Esophagus muscularis mucosa (tissue), 4 donors: ENCODE results near the gene NEK2. TPM values are rescaled to one million over a fixed set of nuclear protein-coding genes. Genes with fewer than 3 reads are reported as not detected.

Source experiments
- DNase-seq: peaks from one replicate; pipeline ENCODE4 v3.0.0-alpha.2; 2017; ENCODE audit errors: extremely low spot score
- H3K27ac ChIP-seq, 4 donors: fragments of 200-600 bp; sonication (generic); replicated peaks in 1 of 4; 1 replicate in 3 of 4; 2 replicates in 1 of 4; pipeline ENCODE4 v1.5.1; 2016 to 2019; ENCODE audit warnings: mild to moderate bottlenecking in 1 of 4
- H3K27me3 ChIP-seq, 4 donors: fragments of 200-600 bp; sonication (generic); one replicate each; pipeline versions ENCODE4 v1.5.1 to v1.6.0; 2016 to 2019
- H3K36me3 ChIP-seq, 4 donors: fragments of 200-600 bp; sonication (generic); one replicate each; pipeline ENCODE4 v1.5.1; 2016 to 2019
- H3K4me1 ChIP-seq, 4 donors: fragments of 200-600 bp; sonication (generic); one replicate each; pipeline ENCODE4 v1.5.1; 2016 to 2019
- H3K4me3 ChIP-seq, 4 donors: fragments of 200-600 bp; sonication (generic); 1 replicate in 2 of 4; 2 replicates in 2 of 4; pipeline ENCODE4 v1.5.1; 2016 to 2019; ENCODE audit warnings: mild to moderate bottlenecking in 4 of 4, moderate library complexity in 1 of 4
- H3K9me3 ChIP-seq, 4 donors: fragments of 200-600 bp; sonication (generic); 1 replicate in 3 of 4; 2 replicates in 1 of 4; pipeline ENCODE4 v1.5.1; 2016 to 2019
- CTCF ChIP-seq, 3 experiments: fragments of 200-600 bp in 2 of 3; fragments of 450-650 bp in 1 of 3; sonication (generic) in 2 of 3; IDR thresholded peaks; one replicate each; pipeline ENCODE4 v1.5.1; 2017 to 2019; ENCODE audit warnings: antibody characterized with exemption in 3 of 3, mild to moderate bottlenecking in 2 of 3, moderate library complexity in 1 of 3
- EP300 ChIP-seq: sonication (generic); formaldehyde crosslinking; IDR thresholded peaks from one replicate; pipeline ENCODE4 v1.6.1; 2017; ENCODE audit warnings: antibody characterized with exemption
- POLR2A ChIP-seq: fragments of 450-650 bp; IDR thresholded peaks from one replicate; pipeline ENCODE4 v1.6.1; 2017; ENCODE audit warnings: antibody characterized with exemption, moderate library complexity, mild to moderate bottlenecking, low read depth
- POLR2AphosphoS5 ChIP-seq, 2 donors: sonication (generic); formaldehyde crosslinking; IDR thresholded peaks; one replicate each; pipeline ENCODE4 v1.6.1; 2017; ENCODE audit warnings: antibody characterized with exemption in 2 of 2
- WGBS: methylation state at CpG from one replicate; pipeline ENCODE4 v1.1.5; 2018; 5-methylcytosine and 5-hydroxymethylcytosine counted together
- intact Hi-C: fragments of 100-400 bp; cut with DNase I; formaldehyde crosslinking; loops from one replicate; pipeline ENCODE4 v1.15.1; 2023
- total RNA-seq, 4 donors: library from RNA; depleted of rRNA; stranded (reverse); fragments of >200 nt; gene quantifications; one replicate each; pipeline versions ENCODE4 v1.1.0 to v1.2.1, GENCODE V29; 2016

Gene NEK2
- total RNA-seq, 4 donors from 2014 or later = not detected

DNA sequence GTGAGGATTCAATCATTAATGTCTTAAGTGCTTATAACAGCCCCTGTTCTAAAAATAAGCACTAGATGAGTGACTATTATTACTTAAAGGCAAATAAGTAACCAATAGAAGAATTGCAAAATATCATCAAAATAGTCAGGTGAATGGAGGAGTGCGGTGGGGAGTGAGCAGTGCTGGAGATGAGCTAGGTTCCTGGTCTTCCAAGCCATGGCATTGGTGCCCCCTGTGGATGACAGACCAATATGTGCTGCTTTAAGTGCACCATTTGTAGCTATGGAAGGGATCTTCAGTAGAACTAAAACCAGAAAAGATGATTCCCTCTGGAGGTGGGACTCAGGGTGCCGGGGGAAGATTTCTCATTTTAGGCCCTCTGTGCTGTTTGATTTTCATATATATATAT lies 50.4 kb downstream of the NEK2 start:
- Histone ChIP-seq H3K27ac (no peak overlapping the region), H3K4me3 (no peak overlapping the region), H3K9me3 (no peaks in the 10 kb centered on the region), H3K36me3 (no peaks in the 10 kb centered on the region), H3K27me3 (no peaks in the 10 kb centered on the region), H3K4me1 (peaks cover 0 to 10% (median 7%) of the 10 kb centered on the region in 4 donors)
- 80% methylated on average over 2 of the region's 2 CpGs for WGBS
- DNase-seq = no peak
- TF ChIP-seq EP300 = no peak
- no peak for TF ChIP-seq POLR2A
- TF ChIP-seq CTCF (IDR thresholded peaks at IDR 0.05) = peak in 2 of 3 experiments; percentile 14 to 33
- TF ChIP-seq POLR2AphosphoS5 (IDR thresholded peaks at IDR 0.05) = no peak
- intact Hi-C loops = no loop called here

- WGBS = 85% methylated on average over 3 of the region's 3 CpGs
- Histone ChIP-seq H3K4me3 (no peak overlapping the region), H3K27me3 (no peaks in the 10 kb centered on the region), H3K4me1 (peaks cover 0 to 10% (median 7%) of the 10 kb centered on the region in 4 donors), H3K36me3 (no peaks in the 10 kb centered on the region), H3K27ac (no peak overlapping the region), H3K9me3 (no peaks in the 10 kb centered on the region)
- no peak for DNase-seq
- intact Hi-C loops = no loop called here
- no peak for TF ChIP-seq EP300
- TF ChIP-seq CTCF (IDR thresholded peaks at IDR 0.05) = no peak
- no peak for TF ChIP-seq POLR2A
- TF ChIP-seq POLR2AphosphoS5 (IDR thresholded peaks at IDR 0.05) = no peak
Observed at GRCh38 chr1:211623515-211623914, 51.9 kb downstream of the NEK2 start.

- TF ChIP-seq CTCF (IDR thresholded peaks at IDR 0.05) (no peak), POLR2A (no peak), EP300 (no peak), POLR2AphosphoS5 (IDR thresholded peaks at IDR 0.05) (no peak)
- H3K9me3 ChIP-seq = no peaks in the 10 kb centered on the region
- 66% methylated on average over 9 of the region's 9 CpGs for WGBS
- H3K4me1 ChIP-seq = peaks cover 3 to 14% (median 12%) of the 10 kb centered on the region in 4 donors
- H3K36me3 ChIP-seq = no peaks in the 10 kb centered on the region
- no peak overlapping the region for H3K4me3 ChIP-seq
- DNase-seq = no peak
- H3K27me3 ChIP-seq = no peaks in the 10 kb centered on the region
- H3K27ac ChIP-seq = no peak overlapping the region
- intact Hi-C loops = no loop called here
Observed at GRCh38 chr1:211621447-211622198, 53.8 kb downstream of the NEK2 start.

GRCh38 chr1:211620097-211620496 lies 55.3 kb downstream of the NEK2 start:
- Histone ChIP-seq H3K4me3 (no peak overlapping the region), H3K9me3 (no peaks in the 10 kb centered on the region), H3K36me3 (no peaks in the 10 kb centered on the region), H3K27ac (no peak overlapping the region), H3K4me1 (peaks cover 8 to 22% (median 19%) of the 10 kb centered on the region in 4 donors), H3K27me3 (no peaks in the 10 kb centered on the region)
- 92% methylated on average over 5 of the region's 5 CpGs for WGBS
- no peak for TF ChIP-seq CTCF (IDR thresholded peaks at IDR 0.05)
- TF ChIP-seq POLR2A = no peak
- TF ChIP-seq EP300 = no peak
- no peak for TF ChIP-seq POLR2AphosphoS5 (IDR thresholded peaks at IDR 0.05)
- DNase-seq = no peak
- intact Hi-C loops = no loop called here
